H1 (cell line): ENCODE results near the gene GPC6. TPM values are rescaled to one million over a fixed set of nuclear protein-coding genes. Genes with fewer than 3 reads are reported as not detected.

Source experiments
- EZH2 ChIP-seq: fragments of 200-600 bp; sonication (generic); IDR thresholded peaks from 2 replicates; pipeline ENCODE4 v1.7.1; 2012; ENCODE audit warnings: low read depth, mild to moderate bottlenecking, moderate library complexity, low read length, inconsistent platforms; ENCODE audit not compliant: severe bottlenecking
- JUND ChIP-seq: IDR thresholded peaks from 2 replicates; pipeline ENCODE4 v1.6.1; 2011; ENCODE audit warnings: mild to moderate bottlenecking, improper control_type of control experiment, low read length
- POLR2A ChIP-seq, 2 experiments: IDR thresholded peaks; 1 replicate in 1 of 2; 2 replicates in 1 of 2; pipeline ENCODE4 v1.6.1; 2011; ENCODE audit warnings: low read depth in 2 of 2, low read length in 2 of 2, mild to moderate bottlenecking in 2 of 2; ENCODE audit errors: control extremely low read depth in 1 of 2
- RNF2 ChIP-seq: fragments of 200-900, 300-1000 bp; sonication (generic); IDR thresholded peaks from 2 replicates; pipeline ENCODE4 v1.7.1; 2016; ENCODE audit warnings: borderline replicate concordance, low read depth, mild to moderate bottlenecking, antibody characterized with exemption, low read length; ENCODE audit not compliant: poor library complexity, severe bottlenecking; ENCODE audit errors: missing control alignments
- RXRA ChIP-seq: IDR thresholded peaks from 2 replicates; pipeline ENCODE4 v1.6.1; 2011; ENCODE audit warnings: low read depth, mild to moderate bottlenecking, low read length, moderate library complexity; ENCODE audit not compliant: insufficient read depth
- SAP30 ChIP-seq: fragments of 300-600 bp; sonication (generic); IDR thresholded peaks from 2 replicates; pipeline ENCODE4 v1.7.1; 2012; ENCODE audit warnings: low read length, moderate library complexity, mild to moderate bottlenecking, inconsistent platforms; ENCODE audit not compliant: insufficient read depth, insufficient replicate concordance
- polyA plus RNA-seq, 7 experiments: library from polyadenylated mRNA; depleted of rRNA in 3 of 7; stranded (reverse) in 5 of 7; unstranded in 2 of 7; fragments of >200 nt in 5 of 7; fragments of 200-250 nt in 2 of 7; gene quantifications; 1 replicate in 5 of 7; 2 replicates in 1 of 7; 4 replicates in 1 of 7; pipeline versions ENCODE4 v1.2.1 to v1.2.3, GENCODE V29; 2011 to 2013; ENCODE audit warnings: missing spikeins in 2 of 7, mixed read lengths in 2 of 7
- total RNA-seq: library from RNA; stranded (reverse); fragmentation: NEBNext Ultra II Directional; extraction: Animal tissue kit (Norgen Biotek cat#: 25700); gene quantifications from 2 replicates; pipeline ENCODE4 v1.2.1, GENCODE V29; 2021

GPC6 gene
- total and polyA plus RNA-seq, 2 of the 8 experiments (the other 6 are each of a cell fraction or from before 2014, with no cell fraction given): 5.4 to 12.0 TPM

DNA sequence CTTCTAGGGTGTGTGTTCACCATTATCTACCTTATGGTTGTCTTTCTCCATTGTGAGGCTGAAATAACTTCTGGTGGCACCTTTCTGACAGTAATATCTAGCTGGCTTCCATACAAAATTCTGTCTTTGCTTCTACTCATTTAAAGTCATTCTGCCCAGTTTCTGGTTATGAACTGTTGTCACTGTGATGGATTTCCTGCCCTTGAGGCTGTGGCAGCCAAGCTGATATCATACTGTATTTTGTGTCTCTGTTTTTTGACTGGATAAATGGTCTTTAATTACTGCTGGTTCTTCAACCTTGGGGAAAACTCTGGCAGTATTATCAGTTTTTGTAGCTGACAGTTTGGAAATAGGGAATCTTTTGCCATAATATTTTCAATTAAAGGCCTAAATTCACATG is 233.4 kb downstream of the GPC6 start (continued):
- TF ChIP-seq JUND (no peak), SAP30 (no peak), RXRA (no peak), EZH2 (no peak), RNF2 (no peak), POLR2A (IDR thresholded peaks at IDR 0.05; ENCODE audit: control extremely low read depth in 1 of 2, low read depth in 2 of 2, low read length in 2 of 2) (no peak)
